Measurements from ENCODE around the gene ANTXR1.

The ANTXR1 gene

DNA sequence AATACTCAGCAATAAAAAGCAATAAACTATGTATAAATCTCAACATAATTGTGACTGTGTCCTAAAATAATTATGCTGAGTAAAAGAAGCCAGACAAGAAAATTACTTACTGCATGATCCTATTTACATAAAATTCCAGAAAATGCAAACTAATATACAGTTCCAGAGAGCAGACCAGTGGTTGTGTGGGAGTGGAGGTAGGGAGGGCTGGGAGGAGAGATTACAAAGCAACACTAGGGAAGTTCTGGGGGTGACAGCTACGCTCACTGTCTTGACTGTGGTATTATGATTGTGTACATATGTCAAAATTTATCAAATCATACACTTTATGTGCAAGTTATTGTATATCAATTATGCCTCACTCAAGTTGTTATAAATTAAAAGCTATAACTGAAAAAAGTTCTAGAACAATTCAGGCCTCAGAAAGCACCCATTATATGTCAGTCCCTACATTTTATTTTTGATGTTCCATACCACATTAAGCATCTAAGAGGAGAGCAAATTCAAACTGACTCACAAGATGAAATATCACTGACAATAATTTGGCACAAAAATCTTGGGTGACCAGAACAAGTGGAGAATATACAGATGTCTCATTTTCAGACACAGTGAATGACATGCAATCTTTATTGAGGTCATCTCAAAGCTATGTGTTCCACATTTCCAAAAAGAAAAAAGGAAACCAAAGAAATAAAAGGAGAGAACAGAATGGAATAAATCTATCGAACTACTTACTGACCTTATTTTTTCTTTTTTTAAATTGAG is 85.1 kb downstream of the ANTXR1 start:
- DNase-seq (ENCODE audit: low spot score), result no peak

DNA sequence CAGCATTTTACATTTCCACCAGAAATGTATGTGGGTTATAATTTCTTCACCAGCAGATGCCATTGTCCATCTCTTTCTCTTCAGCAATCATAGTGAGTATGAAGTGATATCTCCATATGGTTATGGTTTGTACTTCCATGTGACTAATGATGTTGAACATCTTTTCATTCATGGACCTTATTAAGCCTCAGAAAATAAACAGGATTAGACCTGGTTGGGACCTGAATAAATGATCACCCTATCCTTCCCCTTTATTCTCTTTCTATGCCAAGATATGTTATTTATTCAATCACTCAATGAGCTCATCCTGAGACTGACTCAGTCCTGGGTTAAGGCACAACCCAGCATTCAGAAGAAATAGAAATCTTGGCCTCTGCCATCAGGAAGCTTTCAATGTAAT is 86.6 kb downstream of the ANTXR1 start:
- peak; percentile 49 for DNase-seq (ENCODE audit: low spot score)

DNA sequence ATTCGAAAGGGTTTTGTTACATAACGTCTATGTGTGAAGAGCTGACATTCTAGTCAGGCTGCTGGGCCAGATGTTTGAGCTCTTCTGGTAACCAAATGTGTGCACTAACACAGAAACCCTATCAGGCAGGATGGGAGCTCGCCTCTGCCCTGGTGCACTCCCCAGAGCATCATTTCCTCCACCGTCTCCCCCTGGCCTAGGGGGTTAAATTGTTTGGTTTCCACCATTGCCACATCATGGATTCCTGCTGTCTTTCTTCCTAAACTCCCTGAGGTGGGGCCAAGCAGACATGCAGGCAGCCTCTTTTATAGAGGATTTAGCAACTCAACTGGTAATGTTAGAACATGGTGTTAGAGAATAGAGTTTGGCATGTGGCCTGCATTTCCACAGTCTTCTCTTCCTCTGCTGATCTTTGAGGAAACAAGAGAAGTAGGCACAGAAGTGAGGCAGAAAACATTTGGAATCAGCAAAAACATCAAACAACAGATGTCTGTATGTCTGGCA is 87.3 kb downstream of the ANTXR1 start:
- DNase-seq (ENCODE audit: low spot score), result peak; percentile 32

GRCh38 chr2:69102041-69102593 is 89.1 kb downstream of the ANTXR1 start:
- DNase-seq (ENCODE audit: low spot score), result no peak

DNA sequence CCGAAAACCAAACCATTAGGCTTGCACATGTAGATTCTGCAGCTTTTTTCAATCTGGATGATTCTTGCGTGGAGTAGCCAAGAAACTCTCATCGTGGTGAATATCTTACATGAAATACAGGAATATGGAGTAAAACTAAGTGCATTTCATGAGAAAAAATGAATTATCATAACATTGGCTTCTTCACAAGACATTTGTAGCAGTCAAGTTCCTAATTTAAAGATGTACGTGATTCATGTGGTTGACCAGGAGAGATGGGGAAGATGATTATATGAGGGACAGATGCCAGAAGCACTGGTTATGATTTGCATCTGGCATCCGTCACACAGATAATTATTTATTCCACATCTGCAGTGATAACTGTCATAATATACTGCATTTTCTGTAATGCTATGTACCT is 90.4 kb downstream of the ANTXR1 start:
- no peak for DNase-seq (ENCODE audit: low spot score)

DNA sequence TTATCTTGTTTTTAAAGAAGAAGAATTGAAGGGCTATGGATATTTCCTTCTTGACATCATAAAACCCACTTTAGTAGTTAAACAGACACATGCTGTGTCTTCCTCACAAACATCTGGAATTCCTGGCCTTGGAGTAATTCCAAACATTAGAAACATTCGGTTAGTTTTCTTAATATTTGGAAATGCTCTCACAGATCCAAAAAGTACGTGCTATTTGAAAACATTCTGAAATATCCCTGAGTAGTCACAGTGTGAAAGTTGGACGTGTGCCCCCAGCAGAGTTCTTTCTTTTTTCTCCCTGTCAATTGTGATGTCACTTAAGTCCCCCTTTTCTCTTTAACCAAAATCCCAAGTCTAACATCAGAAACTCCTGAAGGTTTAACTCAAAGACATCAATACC is 91.3 kb downstream of the ANTXR1 start:
- DNase-seq (ENCODE audit: low spot score), result no peak

GRCh38 chr2:69109255-69109654 is 96.3 kb downstream of the ANTXR1 start:
- DNase-seq (ENCODE audit: low spot score), result no peak

- DNase-seq (ENCODE audit: low spot score), result no peak
Observed at GRCh38 chr2:69111076-69111475, 98.1 kb downstream of the ANTXR1 start.

DNA sequence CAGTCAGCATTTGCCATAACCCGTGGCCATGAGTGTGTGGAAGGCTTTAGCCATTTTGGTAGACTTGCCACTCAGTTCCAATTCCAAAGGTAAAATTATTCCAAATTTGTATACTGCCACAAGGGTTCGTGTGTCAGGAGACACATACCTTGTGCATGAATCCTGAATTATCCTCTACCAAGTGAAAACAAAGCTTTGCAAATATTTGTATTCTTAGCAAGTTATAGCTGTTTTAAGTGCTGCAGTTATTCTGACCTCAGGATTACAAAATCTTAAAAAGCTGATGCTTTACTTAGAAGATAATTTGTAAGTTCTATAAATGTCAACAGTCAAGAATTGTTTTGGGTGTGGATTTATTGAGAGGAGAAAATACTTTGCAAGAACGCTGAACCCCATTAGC is 100.6 kb downstream of the ANTXR1 start:
- peak; percentile 37 for DNase-seq (ENCODE audit: low spot score)

- DNase-seq (ENCODE audit: low spot score), result no peak
Observed at GRCh38 chr2:69114534-69114933, 101.6 kb downstream of the ANTXR1 start.

GRCh38 chr2:69116438-69116837 is 103.5 kb downstream of the ANTXR1 start:
- no peak for DNase-seq (ENCODE audit: low spot score)

DNA sequence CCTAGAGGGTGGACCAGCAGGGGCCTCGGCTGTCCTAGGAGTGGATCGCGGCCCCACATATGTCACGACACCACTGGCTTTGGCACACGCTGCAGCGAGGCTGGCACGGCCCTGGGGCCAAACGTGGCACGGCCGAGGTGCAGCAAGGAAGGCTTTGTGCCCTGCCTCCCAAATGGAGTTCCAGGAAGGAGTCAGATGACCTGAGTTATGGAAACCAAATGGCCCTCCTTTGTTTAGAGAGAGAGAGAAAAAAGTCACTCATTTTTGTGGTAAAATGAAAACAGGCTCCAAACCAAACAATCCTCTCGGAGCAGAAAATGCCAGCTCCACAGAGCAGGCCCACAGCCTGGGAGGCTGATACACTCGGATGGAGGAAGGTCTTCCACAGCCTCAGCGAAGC is 105.6 kb downstream of the ANTXR1 start:
- DNase-seq (ENCODE audit: low spot score), result peak; percentile 68

- peak; percentile 22 for DNase-seq (ENCODE audit: low spot score)
Observed at GRCh38 chr2:69119104-69119894, 106.3 kb downstream of the ANTXR1 start.

DNA sequence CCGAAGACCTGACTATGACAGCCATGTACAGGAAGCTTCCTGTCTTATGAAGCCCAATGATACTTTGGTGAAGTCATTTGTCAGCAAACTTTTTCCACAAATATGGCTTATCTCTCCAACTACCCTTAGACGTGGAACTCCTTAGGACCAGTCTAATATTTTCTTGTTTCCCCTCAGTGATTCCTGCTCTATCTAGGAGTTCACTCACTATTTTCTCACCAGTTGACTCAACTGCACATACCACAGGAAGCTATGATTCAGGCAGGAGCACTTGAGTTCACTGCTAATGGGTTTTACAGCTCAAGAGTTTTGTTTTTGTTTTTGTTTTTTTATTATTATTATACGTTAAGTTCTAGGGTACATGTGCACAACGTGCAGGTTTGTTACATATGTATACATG is 109.3 kb downstream of the ANTXR1 start:
- peak; percentile 77 for DNase-seq (ENCODE audit: low spot score)

GRCh38 chr2:69123182-69123581 is 110.2 kb downstream of the ANTXR1 start:
- DNase-seq (ENCODE audit: low spot score), result no peak

DNA sequence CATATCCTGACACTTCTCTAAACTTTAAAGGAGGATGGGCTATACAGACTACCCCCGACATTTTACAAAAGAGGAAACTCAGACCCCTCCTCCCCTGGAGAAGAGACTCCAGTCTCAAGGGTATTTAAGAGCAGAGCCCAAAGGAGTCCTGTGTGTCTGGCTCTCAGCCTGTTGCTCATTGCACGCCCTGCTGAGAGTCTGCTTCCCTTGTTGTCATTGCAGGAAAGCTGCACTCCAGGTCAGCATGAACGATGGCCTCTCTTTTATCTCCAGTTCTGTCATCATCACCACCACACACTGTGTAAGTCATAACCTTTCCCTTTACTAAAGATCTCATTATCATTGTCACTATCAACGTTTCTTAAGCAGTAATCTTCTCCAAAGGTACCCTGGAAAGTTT is 111.4 kb downstream of the ANTXR1 start:
- DNase-seq (ENCODE audit: low spot score), result no peak

DNA sequence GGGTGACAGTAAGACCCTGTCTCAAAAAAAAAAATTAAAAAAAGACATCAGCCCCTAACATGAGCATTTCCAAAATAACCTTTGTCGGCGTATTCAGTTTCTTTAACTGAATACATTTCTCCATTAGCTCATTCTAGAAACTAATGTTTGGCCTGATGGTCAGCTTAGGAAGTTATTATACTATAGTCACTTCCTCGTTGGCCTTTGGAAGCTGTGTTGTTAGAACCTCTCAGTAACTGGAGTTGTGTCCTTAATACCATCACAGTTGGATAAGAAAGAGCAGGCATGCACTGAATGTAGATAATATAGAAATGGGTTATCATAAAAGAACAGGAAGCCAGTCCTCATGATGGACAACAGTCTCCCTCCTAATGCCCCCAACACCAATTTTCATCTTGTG is 112.8 kb downstream of the ANTXR1 start:
- no peak for DNase-seq (ENCODE audit: low spot score)

DNA sequence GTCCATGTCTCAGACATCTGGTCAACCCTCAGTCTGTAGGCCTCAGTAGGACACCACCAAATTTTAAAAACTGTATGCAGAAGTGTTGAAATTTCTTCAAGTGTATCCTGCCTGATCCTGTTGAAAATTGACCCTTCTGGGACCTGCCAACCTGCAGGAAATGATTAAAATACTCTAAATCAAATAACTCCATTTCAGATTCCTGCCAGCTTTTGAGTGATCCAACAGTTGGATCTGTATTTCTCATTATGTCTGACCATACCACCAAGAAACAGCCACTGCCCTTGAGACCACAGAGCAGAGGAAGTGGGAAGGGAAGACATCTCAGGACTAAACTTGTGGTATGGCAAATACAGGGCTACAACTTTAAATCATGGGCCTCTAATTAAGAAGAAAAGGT is 113.4 kb downstream of the ANTXR1 start:
- DNase-seq (ENCODE audit: low spot score), result no peak

GRCh38 chr2:69131452-69131851 is 118.5 kb downstream of the ANTXR1 start:
- no peak for DNase-seq (ENCODE audit: low spot score)

GRCh38 chr2:69131983-69132675 is 119.2 kb downstream of the ANTXR1 start:
- no peak for DNase-seq (ENCODE audit: low spot score)

- no peak for DNase-seq (ENCODE audit: low spot score)
Observed at GRCh38 chr2:69132960-69133590, 120.1 kb downstream of the ANTXR1 start.

- DNase-seq (ENCODE audit: low spot score), result no peak
Observed at GRCh38 chr2:69133898-69134297, 120.9 kb downstream of the ANTXR1 start.

Measured in AG08395 (cell line).